ENCODE results near the gene TEX14.
"Not testable (repeated sequence)": the region's sequence is repeated elsewhere in the genome, so short reads cannot be mapped to it uniquely, and the experiment has no call there.

The TEX14 gene

DNA sequence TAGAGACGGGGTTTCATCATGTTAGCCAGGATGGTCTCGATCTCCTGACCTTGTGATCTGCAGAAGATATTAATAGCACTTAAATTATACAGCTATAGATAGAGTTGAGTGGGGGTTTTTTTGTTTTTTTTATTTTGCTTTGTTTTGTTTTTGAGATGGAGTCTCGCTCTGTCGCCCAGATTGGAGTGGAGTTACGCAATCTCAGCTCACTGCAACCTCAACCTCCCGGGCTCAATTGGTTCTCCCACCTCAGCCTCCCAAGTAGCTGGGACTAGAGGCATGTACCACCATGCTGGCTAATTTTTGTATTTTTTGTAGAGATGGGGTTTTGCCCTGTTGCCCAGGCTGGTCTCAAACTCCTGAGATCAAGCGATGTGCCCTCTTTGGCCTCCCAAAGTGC lies 1.8 kb downstream of the TEX14 start:
- DNase-seq = not testable (repeated sequence)

DNA sequence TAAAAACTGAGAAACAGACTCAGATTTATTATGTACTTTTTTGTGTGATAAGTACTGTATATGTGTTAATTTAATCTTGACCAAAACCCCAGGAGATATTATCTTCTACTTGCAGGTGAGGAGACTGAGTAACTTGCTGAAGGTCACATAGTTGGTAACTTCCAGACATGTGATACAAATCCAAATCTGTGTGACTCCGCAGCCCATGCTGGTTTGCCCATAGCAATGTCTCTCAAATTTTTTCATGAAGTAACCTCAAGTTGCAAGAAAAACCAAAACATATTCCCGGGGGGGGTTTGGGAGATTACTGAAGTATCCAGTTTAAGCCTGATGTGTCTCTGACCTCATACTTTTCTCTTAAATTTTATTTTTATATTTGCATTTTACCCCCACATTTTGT lies 3.3 kb downstream of the TEX14 start:
- no peak for DNase-seq

DNA sequence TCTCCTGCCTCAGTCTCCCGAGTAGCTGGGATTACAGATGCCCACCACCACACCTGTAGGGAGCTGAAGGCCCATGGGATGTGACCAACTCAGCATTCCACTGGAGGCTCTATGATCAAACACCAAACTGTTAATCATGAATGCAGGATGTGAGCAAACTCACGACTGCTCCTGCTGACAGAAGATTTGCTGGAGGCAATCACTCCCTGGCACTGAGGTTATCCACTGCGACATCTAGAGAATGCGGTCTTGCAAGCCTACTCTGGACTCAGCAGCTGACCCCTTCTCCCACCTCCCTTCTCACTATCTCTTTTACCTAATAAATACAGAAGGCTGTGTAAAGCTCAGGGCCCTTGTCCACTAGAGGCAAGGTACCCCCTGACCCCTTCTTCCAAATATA lies 4.9 kb downstream of the TEX14 start:
- DNase-seq = no peak

DNA sequence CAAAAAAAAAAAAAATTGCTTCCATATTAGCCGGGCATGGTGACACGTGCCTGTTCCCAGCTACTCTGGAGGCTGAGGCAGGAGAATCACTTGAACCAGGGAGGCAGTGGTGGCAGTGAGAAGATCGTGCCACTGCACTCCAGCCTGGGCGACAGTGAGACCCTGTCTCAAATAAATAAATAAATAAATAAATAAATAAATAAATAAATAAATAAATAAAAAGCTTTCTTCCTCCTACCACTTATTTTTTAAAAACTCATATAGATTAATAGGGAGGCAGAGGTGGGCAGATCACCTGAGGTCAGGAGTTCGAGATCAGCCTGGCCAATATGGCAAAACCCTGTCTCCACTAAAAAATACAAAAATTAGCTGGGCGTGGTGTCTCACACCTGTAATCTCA lies 7.4 kb downstream of the TEX14 start:
- not testable (repeated sequence) for DNase-seq

DNA sequence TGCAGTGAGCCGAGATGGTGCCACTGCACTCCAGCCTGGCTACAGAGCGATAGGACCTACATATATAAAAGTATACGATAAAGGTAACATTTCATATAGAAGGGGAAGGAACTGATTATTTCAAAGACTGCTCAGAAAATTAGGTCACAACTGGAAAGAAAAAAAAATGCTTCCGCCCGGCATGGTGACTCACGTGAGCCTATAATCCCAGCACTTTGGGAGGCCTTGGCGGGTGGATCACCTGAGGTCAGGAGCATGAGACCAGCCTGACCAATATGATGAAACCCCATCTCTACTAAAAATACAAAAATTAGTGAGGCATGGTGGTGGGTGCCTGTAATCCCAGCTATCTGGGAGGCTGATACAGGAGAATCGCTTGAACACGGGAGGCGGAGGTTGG lies 7.8 kb downstream of the TEX14 start:
- no peak for DNase-seq

DNA sequence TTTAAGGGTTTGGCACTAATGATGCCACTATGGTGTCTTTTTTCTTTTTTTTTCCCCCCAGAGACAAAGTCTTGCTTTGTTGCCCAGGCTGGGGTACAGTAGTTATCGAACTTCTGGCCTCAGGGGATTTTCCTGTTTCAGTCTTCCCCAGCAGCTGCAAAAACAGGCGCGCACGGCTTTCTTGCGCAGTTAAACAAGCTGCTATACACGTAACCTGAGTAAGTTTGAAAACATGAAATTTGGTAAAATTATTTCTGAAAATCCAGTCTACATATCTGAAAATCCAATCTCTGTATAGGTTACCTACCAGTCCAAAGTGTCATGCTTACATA lies 11.8 kb downstream of the TEX14 start:
- DNase-seq = no peak

DNA sequence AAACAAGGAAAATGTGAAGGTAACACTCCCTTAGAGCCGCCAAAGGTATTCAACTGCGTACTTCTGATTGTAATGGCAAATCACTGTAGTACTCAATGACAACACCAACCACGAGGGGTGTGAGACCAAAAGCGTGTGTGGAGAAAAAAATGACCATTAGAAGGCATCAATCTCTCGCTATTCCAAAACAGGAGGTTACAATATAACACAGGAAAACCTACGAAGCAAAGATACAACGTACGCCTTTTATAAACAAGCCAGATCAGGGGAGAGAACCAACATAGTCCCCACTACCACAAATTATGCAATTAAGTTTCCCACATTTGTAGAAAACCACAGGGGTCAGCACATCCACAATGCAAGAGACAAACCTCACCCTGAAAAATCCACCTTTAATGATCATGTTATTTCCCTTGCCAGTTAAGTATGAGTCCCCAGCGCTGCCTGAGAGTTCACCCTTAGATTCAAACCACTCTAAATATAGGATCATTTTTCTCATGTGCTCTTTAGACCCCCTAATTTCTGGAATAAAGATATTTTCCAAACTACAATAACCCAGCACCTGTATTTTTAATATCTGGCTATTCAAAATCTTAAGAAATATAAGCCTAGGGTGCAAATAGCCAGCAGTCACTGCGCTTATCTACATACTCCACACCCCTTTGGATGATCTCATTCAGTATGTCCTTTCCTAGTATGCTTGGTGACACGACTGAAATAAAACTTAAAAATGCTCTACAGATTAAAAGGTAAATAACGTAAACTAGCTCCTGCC lies 12.4 kb downstream of the TEX14 start:
- DNase-seq = no peak

DNA sequence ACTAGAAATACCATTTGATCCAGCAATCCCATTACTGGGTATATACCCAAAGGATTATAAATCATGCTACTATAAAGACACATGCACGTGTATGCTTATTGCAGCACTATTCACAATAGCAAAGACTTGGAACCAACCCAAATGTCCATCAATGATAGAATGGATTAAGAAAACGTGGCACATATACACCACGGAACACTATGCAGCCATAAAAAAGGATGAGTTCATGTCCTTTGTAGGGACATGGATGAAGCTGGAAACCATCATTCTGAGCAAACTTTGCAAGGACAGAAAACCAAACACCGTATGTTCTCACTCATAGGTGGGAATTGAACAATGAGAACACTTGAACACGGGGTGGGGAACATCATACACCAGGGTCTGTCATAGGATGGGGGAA lies 13.6 kb downstream of the TEX14 start:
- DNase-seq = not testable (repeated sequence)

DNA sequence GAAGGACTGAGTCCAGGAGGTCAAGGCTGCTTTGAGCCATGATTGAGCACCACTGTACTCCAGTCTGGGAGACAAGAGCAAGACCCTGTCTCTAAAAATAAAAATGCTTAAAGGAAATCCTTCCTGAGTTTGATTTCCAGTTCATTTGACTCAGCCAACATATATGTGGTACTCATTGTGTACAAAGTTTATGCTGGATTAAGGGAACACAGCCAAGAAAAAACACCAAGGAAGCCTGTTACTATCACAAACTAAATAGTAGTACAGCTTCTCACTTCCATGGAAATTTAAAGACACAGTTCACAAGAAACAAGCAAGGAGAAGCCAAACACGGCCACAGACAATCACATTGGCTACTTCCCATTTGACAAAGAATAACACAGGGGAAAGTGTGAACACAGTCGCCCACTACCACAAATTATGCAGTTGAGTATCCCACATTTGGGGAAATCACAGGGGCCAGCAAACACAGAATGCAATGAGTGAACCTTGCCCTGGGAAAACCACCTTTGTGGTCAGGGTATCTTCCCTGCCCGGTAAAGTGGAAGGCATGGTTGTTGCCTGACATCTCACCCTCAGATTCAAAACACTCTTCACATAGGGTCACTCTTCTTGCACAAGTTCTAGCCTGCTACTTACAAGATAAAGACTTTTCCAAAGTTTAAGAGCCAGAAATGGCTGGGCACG lies 14.5 kb downstream of the TEX14 start:
- no peak for DNase-seq

DNA sequence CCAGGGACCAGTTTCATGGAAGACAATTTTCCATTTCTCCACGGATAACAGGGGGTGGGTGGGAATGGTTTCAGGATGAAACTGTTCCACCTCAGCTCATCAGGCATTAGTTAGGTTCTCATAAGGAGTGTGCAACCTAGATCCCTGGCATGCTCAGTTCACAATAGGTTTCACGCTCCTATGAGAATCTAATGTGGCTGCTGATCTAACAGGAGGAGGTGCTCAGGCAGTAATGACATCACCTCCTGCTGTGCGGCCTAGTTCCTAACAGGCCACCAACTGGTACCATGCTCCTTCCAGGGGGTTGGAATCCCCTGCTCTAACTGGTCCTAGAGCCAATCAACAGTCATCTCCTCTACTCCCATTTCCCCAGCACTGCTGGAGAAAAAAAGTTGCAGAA lies 19.9 kb downstream of the TEX14 start:
- no peak for DNase-seq

DNA sequence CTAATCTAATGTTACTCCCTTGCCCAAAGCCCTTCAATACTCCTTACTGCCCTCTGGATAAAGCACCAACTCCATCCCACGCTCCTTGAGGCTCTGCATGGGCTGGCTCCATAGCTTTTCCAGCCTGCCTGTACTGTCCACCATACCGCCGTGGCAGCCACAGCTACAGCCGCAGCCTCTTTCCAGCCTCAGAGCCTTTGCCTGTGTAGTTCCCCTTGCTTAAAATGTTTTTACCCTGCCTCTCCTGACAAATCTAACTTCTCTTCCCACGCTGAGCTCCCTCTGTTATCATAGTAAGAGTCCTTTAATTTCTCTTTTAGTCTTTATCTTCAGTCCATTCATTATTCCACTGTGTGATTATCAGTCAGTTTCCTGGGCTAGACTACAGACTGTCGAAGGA lies 22.0 kb downstream of the TEX14 start:
- no peak for DNase-seq

DNA sequence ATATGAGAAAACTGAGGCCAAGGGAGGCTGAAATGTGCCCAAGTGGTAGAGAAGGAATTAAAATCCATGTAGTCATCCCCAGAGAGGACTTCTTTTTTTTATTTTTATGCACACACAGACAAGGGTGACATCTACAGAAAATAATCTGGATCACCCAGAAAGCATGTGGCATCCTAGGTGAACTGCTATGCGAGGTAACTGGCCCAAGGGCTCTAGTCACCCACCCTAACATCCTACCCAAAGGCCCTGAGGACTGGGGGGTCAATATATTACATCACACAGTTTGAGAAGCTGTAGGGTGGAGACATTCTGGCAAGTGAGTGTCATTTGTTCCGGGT lies 23.3 kb downstream of the TEX14 start:
- DNase-seq = no peak

DNA sequence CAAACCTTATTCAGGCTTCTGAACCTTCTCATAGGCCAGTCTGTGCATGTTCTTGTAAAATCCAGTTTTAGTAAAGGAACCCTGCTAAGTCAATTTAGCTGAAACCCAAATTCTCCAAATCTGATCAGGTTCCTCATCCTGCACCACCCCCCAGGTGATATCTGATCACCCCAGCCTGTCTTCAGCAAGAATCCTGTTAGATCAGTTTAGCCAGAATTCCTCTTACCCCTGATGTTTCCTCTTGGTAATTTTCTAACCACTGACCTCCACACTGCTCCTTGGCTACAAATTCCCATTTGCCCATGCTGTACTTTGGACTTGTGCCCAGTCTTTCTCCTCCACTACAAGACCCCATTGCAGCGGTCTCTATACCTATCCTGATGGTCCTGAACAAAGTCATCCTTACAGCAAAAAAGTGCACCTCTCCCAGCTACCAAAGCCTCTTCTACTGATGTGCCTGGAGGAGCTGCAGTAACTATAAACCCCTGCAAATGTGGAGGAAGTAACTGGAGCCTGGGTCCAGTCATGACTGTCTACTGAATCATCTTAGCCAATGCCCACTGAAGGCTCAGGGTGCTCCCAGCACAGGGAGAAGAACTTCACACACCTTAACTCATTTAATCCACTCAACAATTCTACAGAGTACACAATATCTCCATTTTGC lies 23.8 kb downstream of the TEX14 start:
- no peak for DNase-seq

DNA sequence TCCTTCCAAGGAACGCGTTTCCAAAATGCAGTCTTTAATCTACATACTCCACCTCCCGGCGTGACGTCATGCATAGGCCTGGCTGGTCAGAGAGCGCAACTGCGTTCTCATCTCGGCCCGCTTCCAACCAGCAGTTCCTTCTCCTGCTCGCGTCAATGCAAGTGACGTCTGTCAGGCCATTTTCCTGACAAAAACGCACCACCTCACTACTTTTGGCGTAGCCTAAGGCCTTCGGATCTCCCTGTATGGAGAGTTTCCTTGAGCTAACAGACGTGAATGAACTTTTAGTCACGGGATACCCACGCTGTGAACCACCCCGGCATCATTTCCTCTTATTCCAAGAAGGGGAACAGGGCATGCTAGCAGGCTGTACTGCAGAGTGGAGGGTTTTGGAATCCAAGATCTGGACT lies 25.0 kb downstream of the TEX14 start:
- DNase-seq = peak; percentile 74

DNA sequence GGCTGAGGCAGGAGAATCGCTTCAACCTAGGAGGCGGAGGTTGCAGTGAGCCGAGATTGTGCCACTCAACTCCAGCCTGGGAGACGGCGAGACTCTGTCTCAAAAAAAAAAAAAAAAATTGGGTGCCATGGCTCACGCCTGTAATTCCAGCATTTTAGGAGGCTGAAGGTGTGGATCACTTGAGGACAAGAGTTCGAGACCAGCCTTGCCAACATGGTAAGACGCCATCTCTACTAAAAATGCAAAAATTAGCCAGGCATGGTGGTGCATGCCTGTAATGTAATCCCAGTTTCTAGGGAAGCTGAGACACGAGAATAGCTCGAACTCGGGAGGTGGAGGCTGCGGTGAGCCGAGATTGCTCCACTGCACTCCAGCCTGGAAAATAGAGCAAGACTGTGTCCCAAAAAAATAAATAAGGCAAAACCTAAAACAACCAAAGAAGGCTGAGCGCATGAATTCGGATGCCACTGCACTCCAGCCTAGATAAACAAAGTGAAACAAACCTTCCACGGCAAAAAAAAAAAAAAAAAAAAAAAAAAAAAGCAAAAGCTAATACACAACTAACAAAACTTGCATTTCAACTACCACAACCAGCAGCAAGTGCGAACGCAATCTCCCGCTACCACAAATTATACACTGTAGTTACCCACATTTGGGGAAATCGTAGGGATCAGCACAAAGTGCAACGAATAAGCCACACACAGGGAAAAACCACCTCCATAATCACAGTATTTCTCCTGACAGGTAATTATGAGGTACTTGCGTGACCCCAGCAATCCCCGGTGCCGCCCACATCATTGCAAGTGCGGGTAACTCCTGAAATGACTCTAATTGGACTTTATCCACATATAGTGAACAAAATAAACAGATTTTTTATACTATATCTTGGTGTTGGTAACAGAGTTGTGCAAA lies 25.6 kb downstream of the TEX14 start:
- peak; percentile 42 for DNase-seq

DNA sequence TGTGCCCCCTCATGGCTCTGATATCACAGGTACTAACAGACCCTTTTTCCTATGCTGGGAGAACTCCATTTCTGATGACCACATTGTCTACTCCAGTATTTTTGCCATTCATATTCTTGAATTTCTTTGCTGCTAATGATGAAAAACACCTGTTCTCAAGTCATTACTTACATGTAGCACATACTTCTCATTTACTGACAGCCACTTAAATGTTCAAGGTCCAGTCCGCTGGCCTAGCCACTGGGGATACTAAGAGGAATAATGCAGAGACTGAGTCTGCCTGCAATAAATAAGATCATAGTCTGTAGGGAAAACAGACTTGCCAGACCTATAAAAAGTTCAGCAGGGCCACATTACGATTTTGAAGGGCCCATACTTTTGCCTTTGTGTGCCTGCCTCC lies 27.5 kb downstream of the TEX14 start:
- DNase-seq = no peak

DNA sequence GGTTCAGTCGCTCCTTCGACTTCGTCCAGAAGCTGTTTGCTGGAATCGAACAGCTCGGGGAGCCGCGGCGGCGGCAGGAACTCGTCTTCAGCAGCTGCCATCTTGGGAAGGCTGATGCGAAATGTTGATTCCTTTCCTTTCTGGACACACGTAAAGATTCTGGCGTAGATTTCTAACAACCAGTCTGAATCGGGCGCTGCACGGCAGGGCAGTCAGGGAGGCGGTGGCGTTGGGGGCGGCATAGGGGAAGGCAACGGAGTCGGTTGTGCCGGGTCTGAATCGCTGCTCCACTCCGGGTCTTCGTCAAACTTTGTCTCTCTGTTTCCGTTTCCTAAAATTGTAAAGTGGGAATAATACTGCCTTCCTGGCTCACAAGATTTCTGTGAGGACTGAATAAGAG lies 30.3 kb downstream of the TEX14 start:
- DNase-seq = no peak

DNA sequence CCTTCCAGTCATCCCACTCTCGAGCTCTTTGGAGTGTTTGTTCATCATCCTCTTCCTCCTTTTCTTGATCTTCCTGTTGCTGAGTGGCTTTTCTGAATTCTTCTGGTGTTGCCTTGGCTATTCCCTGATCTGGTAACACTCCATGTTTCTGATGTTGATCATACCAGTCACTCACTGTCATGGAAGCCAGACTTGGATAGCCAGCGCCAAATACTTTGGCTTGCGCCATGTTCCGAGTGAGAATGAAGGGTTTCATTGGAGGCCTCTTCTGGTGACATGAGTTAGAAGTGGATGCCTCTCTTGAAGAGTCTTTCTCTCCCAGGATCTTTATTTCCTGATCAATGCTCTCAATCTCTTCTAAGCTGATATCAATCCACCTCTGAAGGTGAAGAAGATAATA lies 31.2 kb downstream of the TEX14 start:
- DNase-seq = no peak

DNA sequence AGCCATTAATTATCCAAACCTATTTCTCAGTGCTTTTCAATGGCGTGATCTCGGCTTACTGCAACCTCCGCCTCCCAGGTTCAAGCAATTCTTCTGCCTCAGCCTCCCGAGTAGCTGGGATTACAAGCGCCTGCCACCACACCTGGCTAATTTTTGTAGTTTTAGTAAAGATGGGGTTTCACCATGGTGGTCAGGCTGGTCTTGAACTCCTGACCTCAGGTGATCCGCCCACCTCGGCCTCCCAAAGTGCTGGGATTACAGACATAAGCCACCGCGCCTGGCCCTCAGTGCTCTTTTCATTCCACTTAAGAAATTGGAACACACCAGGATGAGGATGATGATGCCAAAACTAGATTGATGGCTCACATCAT lies 32.1 kb downstream of the TEX14 start:
- not testable (repeated sequence) for DNase-seq

DNA sequence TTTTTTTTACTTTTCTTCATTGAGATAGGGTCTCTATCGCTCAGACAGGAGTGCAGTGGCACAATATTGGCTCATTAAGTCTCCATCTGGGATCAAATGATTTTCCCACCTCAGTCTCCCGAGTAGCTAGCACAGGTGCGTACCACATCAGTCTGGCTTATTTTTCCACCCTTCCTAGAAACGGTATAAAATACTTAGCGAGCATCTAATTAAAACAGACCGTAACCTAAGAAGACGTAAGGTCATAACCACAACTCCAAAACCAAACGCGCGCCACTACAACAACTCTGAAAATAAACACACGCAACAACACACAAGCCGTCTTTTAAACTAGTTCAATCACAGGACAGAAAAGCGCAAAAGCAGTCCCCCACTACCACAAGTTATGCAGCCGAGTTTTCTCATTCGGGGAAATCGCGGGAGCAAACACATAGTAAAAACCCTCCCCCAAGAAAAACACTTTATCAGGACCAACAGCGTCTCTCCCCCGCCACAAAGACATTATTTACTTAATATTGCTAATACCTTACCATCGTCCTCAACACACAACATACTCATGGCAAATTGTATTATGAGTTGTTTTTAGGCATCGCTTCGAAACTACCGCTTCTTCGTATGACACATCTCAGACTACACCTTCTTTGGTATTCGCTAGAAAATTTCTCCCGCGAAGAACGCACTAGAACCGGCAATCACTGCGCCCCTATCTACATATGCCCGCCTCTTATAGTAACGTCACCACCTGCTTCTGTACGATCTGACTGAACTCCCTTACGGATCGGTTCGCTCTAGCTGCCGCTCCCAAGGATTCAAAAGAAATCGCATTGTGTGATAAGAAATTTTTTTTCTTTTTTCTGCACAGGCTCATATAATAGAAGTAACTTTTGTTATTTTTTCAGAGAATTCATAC lies 32.8 kb downstream of the TEX14 start:
- peak; percentile 89 for DNase-seq

DNA sequence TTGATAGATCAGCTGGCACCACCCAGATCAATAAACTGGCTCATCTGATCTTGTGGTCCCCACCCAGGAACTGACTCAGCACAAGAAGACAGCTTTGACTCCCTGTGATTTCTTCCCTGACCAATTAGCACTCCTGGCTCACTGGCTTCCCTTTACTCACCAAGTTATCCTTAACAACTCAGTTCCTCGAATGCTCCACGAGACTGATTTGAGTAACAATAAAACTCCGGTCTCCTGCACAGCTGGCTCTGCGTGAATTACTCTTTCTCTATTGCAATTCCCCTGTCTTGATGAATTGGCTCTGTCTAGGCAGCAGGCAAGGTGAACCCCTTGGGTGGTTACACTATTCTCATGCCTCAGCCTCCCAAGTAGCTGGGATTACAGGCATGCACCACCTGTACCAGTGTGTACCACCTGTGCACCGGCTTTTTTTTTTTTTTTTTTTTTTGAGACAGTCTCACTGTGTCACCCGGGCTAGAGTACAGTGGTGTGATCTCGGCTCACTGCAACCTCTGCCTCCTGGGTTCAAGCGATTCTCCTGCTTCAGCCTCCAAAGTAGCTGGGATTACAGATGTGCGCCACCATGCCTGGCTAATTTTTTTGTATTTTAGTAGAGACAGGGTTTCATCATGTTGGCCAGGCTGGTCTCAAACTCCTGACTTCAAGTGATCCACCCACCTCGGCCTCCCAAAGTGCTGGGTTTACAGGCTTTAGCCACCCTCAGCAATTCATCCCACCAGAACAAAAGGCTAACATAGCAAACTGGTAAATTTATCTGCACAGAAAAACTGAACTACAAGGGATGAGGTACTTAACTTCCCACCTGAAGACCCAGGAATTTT lies 33.7 kb downstream of the TEX14 start:
- not testable (repeated sequence) for DNase-seq

Measured in left hindlimb (tissue), 1 donor.